Measurements from ENCODE around the gene NCKAP5L.
A peak's percentile ranks its signal among the peaks of the same experiment; 100 is the strongest.

NCKAP5L gene

DNA sequence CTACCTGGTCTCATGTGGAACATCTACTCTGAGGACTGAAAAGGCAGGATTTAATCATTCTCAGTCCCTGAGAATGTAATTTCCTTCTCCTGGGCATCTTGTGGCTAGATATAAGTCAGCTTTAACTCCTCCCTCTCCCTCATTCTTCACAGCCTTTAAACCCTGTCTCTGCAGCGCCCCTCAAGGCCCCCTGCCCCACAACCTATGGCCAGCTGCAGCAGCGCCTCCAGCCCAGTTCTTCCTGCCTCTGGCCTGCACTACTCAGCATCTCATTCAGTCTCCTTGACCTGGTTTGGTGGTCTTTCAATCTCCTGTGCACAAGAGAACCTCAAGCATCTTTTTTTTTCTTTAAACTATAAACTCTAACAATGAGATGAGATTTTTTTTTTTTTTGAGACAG lies 29.3 kb downstream of the NCKAP5L start:
- DNase-seq (ENCODE audit: extremely low spot score): no peak
- ChIA-PET POLR2A (no interaction called here), CTCF (interaction anchor here (1.1 to 6.0 kb wide), 4 partner anchors 12 to 58 kb away, joined by 3 to 34 read pairs (median 4); partner anchors contain the start of gene TMBIM6)
- TF ChIP-seq, protein P1, sequence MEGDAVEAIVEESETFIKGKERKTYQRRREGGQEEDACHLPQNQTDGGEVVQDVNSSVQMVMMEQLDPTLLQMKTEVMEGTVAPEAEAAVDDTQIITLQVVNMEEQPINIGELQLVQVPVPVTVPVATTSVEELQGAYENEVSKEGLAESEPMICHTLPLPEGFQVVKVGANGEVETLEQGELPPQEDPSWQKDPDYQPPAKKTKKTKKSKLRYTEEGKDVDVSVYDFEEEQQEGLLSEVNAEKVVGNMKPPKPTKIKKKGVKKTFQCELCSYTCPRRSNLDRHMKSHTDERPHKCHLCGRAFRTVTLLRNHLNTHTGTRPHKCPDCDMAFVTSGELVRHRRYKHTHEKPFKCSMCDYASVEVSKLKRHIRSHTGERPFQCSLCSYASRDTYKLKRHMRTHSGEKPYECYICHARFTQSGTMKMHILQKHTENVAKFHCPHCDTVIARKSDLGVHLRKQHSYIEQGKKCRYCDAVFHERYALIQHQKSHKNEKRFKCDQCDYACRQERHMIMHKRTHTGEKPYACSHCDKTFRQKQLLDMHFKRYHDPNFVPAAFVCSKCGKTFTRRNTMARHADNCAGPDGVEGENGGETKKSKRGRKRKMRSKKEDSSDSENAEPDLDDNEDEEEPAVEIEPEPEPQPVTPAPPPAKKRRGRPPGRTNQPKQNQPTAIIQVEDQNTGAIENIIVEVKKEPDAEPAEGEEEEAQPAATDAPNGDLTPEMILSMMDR (IDR thresholded peaks at IDR 0.05; ENCODE audit: control extremely low read depth, extremely low read depth, low read depth, missing control alignments): no peak

DNA sequence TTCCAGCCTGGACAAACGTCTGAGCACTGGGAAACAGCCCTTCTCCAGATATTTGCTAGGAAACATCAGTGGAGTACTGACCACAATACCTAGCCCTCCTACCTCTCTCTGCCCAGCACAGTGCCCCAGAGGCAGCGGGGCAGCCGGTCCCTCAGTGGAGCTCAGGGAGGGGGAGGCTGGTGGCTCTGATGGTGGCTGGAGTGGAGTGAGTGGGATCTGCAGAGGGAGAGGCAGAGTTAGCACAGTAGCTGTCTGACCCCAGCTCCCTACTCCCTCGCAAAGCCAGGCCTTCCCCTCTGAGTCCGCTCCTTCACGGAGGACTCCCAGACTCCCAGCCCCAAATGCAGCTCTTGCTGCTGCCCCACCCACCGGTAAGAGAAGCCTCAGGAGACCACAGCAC lies 30.0 kb downstream of the NCKAP5L start:
- TF ChIP-seq, protein P1 (IDR thresholded peaks at IDR 0.05; ENCODE audit: control extremely low read depth, extremely low read depth, low read depth, missing control alignments): no peak
- ChIA-PET POLR2A (no interaction called here), CTCF (interaction anchor here (1.0 to 6.0 kb wide), 4 partner anchors 8 to 57 kb away, joined by 3 to 34 read pairs (median 3); partner anchors contain the start of gene TMBIM6)
- peak; percentile 9 for DNase-seq (ENCODE audit: extremely low spot score)

DNA sequence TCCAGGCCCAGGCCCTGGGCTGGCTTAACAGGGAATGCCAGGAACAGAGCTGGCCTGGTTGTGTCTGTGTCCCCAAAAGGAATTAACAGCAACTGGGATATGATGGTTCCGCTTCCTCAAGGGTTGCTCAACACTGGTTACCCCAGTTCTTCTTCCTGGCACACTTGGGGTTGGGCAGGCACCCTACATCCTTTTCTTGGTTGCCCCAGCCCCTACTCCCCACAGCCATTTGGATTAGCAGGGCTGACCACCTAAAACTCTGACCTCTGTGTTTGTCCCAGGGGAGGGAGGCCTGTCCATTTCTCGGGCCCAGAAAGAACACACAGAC lies 30.8 kb downstream of the NCKAP5L start:
- ChIA-PET CTCF (interaction anchor here (1.0 to 6.0 kb wide), 5 partner anchors 8 to 41 kb away, joined by 3 to 34 read pairs (median 6); no protein-coding TSS in a partner anchor), POLR2A (no interaction called here)
- TF ChIP-seq, protein P1 (IDR thresholded peaks at IDR 0.05; ENCODE audit: control extremely low read depth, extremely low read depth, low read depth, missing control alignments): no peak
- DNase-seq (ENCODE audit: extremely low spot score): peak; percentile 17

DNA sequence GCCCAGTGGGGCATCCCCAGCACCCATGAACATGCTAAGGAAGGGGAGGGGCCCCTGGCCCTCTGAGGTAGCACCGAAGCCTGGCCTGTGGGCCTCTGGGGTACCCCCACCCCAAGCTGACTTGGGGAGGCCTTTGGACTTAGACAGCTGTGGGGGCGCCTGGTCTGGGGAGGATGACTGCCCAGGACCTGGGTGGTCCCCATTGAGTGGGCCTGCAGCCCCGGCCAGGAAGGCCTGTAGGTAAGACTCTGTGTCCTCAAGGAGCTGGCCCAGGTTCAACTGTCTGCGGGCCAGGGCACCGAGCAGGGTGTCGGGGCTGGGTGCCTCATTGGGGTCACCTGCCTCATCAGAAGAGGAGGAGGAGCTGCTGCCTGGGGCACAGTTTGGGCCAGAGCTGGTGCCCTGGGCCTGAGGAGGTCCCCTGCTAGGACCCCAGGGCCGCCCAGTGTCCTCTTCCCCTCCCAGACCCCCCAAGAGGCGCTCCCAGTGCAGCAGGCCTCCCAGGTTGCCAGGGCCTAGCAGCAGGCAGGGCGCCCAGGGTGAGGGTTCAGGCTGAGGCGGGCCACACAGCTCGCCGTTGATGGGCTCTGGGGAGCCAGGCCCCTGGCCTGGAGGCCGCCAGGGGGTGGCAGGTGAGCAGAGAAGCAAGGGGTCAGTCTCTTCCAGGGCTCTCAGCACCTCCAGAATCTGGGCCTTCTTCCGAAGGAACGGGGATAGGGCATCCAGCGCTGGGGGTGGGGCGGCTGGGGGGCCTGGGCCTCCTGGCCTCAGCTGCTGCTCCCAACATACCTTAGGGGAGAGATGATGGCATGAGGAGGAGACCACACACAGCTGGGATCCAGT lies 31.4 kb downstream of the NCKAP5L start:
- CTCF ChIA-PET: interaction anchor here (0.8 to 6.0 kb wide), 7 partner anchors 8 to 44 kb away, joined by 3 to 34 read pairs (median 5); no protein-coding TSS in a partner anchor
- DNase-seq (ENCODE audit: extremely low spot score): peak; percentile 17
- POLR2A ChIA-PET: no interaction called here
- TF ChIP-seq, protein P1 (IDR thresholded peaks at IDR 0.05; ENCODE audit: control extremely low read depth, extremely low read depth, low read depth, missing control alignments): no peak

DNA sequence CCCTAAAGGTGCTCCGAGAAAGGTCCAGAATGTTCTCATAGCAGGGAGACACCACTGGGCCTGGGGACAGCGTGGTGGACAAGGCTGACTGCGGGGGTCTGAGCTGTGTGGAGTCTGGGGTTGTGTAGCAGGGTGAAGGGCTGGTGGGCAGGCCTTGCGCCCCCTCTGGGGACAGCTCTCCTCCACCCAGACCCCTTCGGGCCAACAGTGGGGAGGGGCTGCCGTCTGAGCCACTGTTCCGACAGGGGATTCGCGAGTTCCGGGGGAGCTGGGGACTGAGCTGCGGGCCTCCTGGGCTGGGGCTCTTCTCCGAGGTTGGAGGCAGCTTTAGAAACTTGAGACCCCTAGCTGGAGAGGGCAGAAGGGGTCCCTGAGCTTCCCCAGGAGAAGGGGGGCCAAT lies 32.1 kb downstream of the NCKAP5L start:
- CTCF ChIA-PET: interaction anchor here (0.8 to 6.0 kb wide), 6 partner anchors 13 to 44 kb away, joined by 3 to 34 read pairs (median 6); no protein-coding TSS in a partner anchor

DNA sequence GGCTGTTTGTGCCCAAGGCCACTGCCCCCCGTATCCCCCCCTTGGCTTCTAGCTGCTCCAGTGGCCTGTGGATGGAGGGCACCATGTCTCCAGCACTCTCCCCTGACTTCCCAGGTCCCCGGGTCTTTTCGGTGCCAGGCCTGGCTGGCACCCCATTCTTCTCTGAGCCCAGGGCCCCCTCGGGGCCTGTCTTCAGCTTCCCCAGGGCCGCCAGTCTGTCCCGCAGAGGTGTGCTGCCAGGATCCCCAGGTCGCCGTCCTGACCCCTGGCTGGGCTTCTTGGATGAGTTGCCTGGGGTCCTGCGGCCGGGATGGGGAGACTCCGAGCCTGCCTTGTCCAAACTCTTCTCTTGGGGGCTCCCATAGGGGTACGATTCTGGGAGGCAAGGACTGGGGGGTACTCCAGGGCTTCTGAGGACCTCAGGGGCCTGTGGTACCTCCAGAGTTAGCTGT lies 32.5 kb downstream of the NCKAP5L start:
- ChIA-PET CTCF (interaction anchor here (0.9 to 6.0 kb wide), 6 partner anchors 15 to 215 kb away, joined by 3 to 34 read pairs (median 6); no protein-coding TSS in a partner anchor), POLR2A (interaction anchor here (0.6 kb wide), 1 partner anchor 52 kb away, joined by 8 read pairs; no protein-coding TSS in a partner anchor)
- TF ChIP-seq, protein P1 (IDR thresholded peaks at IDR 0.05; ENCODE audit: control extremely low read depth, extremely low read depth, low read depth, missing control alignments): no peak
- DNase-seq (ENCODE audit: extremely low spot score): peak; percentile 11

More for the DNA sequence above, 32.1 kb downstream of the NCKAP5L start:
- no peak for DNase-seq (ENCODE audit: extremely low spot score)
- POLR2A ChIA-PET: interaction anchor here (0.6 kb wide), 1 partner anchor 52 kb away, joined by 8 read pairs; no protein-coding TSS in a partner anchor
- TF ChIP-seq, protein P1 (IDR thresholded peaks at IDR 0.05; ENCODE audit: control extremely low read depth, extremely low read depth, low read depth, missing control alignments): no peak
